Upper lobe of left lung (tissue), 4 donors: Measurements from ENCODE around the gene MGMT.

Experiments used
- CTCF ChIP-seq, 6 experiments: fragments of 450-650 bp in 4 of 6; fragments of 200-600 bp in 2 of 6; sonication (generic) in 2 of 6; IDR thresholded peaks; one replicate each; pipeline ENCODE4 v1.5.1; 2016 to 2019; ENCODE audit warnings: antibody characterized with exemption in 6 of 6
- EP300 ChIP-seq, 4 donors: sonication (generic); formaldehyde crosslinking; IDR thresholded peaks; one replicate each; pipeline ENCODE4 v1.5.1; 2017; ENCODE audit warnings: antibody characterized with exemption in 4 of 4, control low read depth in 2 of 4
- POLR2A ChIP-seq, 4 donors: fragments of 450-650 bp; IDR thresholded peaks; one replicate each; pipeline ENCODE4 v1.5.1; 2016 to 2017; ENCODE audit warnings: antibody characterized with exemption in 4 of 4, mild to moderate bottlenecking in 2 of 4
- POLR2AphosphoS5 ChIP-seq, 2 donors: sonication (generic); formaldehyde crosslinking; IDR thresholded peaks; one replicate each; pipeline ENCODE4 v1.5.1; 2017; ENCODE audit warnings: antibody characterized with exemption in 2 of 2

GRCh38 chr10:129513312-129513711 lies 46.3 kb downstream of the MGMT start:
- no peak for TF ChIP-seq EP300 (IDR thresholded peaks at IDR 0.05)
- no peak for TF ChIP-seq CTCF (IDR thresholded peaks at IDR 0.05)
- no peak for TF ChIP-seq POLR2AphosphoS5 (IDR thresholded peaks at IDR 0.05)
- TF ChIP-seq POLR2A (IDR thresholded peaks at IDR 0.05), result no peak
